ENCODE data around the gene USH1C.

DNA sequence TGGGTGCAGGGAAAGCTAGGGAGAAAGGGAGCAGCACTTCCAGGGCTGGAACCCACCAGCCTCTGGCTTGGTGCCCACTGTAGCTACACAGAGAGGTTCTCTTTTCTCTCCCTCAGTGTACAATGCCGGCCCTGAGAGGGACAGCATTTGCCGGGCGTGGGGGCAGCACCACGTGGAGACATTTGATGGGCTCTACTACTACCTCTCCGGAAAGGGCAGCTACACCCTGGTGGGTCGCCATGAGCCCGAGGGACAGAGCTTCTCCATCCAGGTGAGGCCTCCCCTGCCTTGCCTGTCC lies 9.0 kb upstream of the USH1C start:
- TF ChIP-seq, protein P1, sequence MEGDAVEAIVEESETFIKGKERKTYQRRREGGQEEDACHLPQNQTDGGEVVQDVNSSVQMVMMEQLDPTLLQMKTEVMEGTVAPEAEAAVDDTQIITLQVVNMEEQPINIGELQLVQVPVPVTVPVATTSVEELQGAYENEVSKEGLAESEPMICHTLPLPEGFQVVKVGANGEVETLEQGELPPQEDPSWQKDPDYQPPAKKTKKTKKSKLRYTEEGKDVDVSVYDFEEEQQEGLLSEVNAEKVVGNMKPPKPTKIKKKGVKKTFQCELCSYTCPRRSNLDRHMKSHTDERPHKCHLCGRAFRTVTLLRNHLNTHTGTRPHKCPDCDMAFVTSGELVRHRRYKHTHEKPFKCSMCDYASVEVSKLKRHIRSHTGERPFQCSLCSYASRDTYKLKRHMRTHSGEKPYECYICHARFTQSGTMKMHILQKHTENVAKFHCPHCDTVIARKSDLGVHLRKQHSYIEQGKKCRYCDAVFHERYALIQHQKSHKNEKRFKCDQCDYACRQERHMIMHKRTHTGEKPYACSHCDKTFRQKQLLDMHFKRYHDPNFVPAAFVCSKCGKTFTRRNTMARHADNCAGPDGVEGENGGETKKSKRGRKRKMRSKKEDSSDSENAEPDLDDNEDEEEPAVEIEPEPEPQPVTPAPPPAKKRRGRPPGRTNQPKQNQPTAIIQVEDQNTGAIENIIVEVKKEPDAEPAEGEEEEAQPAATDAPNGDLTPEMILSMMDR (IDR thresholded peaks at IDR 0.05 in 8 of 11, conservative IDR thresholded peaks at IDR 0.05 in 3 of 11) = no peak
- TF ChIP-seq POLR2AphosphoS5 (IDR thresholded peaks at IDR 0.05) = no peak

All from spleen (tissue), 7 donors.